ENCODE data around the gene PCNX1. TPM values are rescaled to one million over a fixed set of nuclear protein-coding genes. Genes with fewer than 3 reads are reported as not detected.
A peak's percentile ranks its signal among the peaks of the same experiment; 100 is the strongest.
"Not testable (repeated sequence)": the region's sequence is repeated elsewhere in the genome, so short reads cannot be mapped to it uniquely, and the experiment has no call there.

The PCNX1 gene
- total RNA-seq, 2 experiments from 2014 or later, result 64.4 to 69.2 TPM

DNA sequence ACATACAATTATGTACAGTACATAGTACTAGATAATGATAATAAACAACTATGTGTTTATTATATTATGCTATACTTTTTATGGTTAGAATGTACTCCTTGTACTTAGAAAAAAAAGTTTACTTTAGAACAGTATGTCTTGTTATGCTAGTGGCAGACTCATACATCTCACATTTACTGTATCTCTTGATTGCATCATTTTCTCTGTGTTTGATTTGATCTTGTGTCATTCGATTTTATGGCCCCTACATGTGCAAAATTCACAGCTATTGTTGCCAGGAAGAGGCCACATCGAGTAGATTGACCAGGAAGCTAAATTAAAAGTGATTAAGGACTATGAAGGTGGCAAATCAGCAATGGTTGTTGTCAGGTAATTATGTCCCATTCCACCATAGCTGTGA lies 153.0 kb downstream of the PCNX1 start:
- DNase-seq (no peak), ATAC-seq (no peak)
- Mint-ChIP-seq H3K4me1 (no peaks in the 10 kb centered on the region), H3K9me3 (ENCODE audit: low read depth) (peaks cover 5% of the 10 kb centered on the region), H3K27me3 (no peaks in the 10 kb centered on the region), H3K4me3 (no peak overlapping the region), H3K27ac (no peak overlapping the region), H3K36me3 (peaks cover 58% of the 10 kb centered on the region)
- CTCF ChIA-PET, result no interaction called here

DNA sequence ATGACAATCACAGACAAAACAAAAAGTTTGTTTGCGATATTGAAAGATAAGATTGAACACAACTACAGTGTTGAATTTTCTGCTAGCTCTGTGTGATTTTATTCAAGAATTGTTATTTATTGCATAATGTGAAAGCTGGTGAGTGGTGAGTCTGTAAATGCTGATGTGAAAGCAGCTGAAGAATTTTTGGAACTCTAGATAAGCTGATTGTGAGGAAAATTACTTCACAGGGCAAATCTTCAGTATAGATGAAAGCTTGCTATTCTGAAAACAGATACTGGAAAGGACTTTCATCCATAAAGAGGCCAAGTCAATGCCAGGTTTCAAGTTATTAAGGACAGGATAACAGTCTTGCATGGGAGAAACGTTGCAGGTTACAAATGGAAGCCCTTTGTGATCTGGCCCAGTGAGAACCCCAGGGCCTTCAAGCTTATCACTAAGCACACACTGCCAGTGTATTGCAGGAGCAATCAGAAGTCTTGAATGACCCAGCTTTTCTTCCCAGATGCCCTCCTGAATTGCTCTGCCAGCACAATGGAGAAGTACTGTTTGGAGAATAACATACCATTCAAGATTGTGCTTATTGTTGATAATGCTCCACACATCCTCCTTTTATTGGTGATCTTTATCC lies 153.7 kb downstream of the PCNX1 start:
- peaks cover 5% of the 10 kb centered on the region for H3K9me3 Mint-ChIP-seq (ENCODE audit: low read depth)
- H3K36me3 Mint-ChIP-seq, result peaks cover 65% of the 10 kb centered on the region
- DNase-seq (no peak), ATAC-seq (no peak)
- no peaks in the 10 kb centered on the region for H3K4me1 Mint-ChIP-seq
- no peak overlapping the region for H3K27ac Mint-ChIP-seq
- H3K4me3 Mint-ChIP-seq, result no peak overlapping the region
- H3K27me3 Mint-ChIP-seq, result no peaks in the 10 kb centered on the region
- CTCF ChIA-PET, result no interaction called here

DNA sequence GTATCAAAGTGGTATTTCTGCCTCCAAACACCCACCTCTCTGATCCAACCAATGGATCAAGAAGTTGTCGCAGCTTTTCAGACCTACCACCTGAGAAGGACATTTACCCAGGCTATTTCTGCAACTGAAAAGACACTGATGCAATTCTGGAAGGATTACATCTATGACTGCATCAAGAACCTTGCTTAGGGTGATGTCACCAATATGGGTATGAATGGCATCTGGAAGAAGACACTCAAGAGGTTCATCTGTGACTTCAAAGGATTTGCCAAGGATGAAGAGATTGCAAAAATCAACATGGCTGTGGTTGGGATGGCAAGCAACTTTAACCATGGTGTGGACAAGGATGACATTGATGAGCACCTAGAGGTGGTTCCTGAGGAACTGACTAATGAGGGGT lies 154.2 kb downstream of the PCNX1 start:
- CTCF ChIA-PET, result interaction anchor here (0.9 kb wide), 1 partner anchor 58 kb away, joined by 3 read pairs; no protein-coding TSS in a partner anchor
- Mint-ChIP-seq H3K4me1 (no peaks in the 10 kb centered on the region), H3K27ac (no peak overlapping the region), H3K9me3 (ENCODE audit: low read depth) (peaks cover 5% of the 10 kb centered on the region), H3K4me3 (no peak overlapping the region), H3K36me3 (peaks cover 70% of the 10 kb centered on the region), H3K27me3 (no peaks in the 10 kb centered on the region)
- no peak for DNase-seq
- ATAC-seq, result no peak

- Mint-ChIP-seq H3K4me1 (no peaks in the 10 kb centered on the region), H3K9me3 (ENCODE audit: low read depth) (peaks cover 5% of the 10 kb centered on the region), H3K27me3 (no peaks in the 10 kb centered on the region), H3K36me3 (peaks cover 74% of the 10 kb centered on the region), H3K27ac (no peak overlapping the region), H3K4me3 (no peak overlapping the region)
- ATAC-seq, result no peak
- no peak for DNase-seq
- CTCF ChIA-PET, result interaction anchor here (0.8 to 1.0 kb wide), 2 partner anchors 36 to 55 kb away, joined by 3 read pairs; no protein-coding TSS in a partner anchor
Measured at GRCh38 chr14:71062581-71063303, 155.5 kb downstream of the PCNX1 start.

- Mint-ChIP-seq H3K4me3 (no peak overlapping the region), H3K36me3 (peaks cover 69% of the 10 kb centered on the region), H3K9me3 (ENCODE audit: low read depth) (peaks cover 5% of the 10 kb centered on the region), H3K27ac (no peak overlapping the region), H3K4me1 (no peaks in the 10 kb centered on the region), H3K27me3 (no peaks in the 10 kb centered on the region)
- ATAC-seq (no peak), DNase-seq (no peak)
- CTCF ChIA-PET, result interaction anchor here (1.0 kb wide), 1 partner anchor 55 kb away, joined by 3 read pairs; no protein-coding TSS in a partner anchor
Measured at GRCh38 chr14:71063351-71063750, 156.1 kb downstream of the PCNX1 start.

GRCh38 chr14:71064747-71065146 lies 157.5 kb downstream of the PCNX1 start:
- H3K27me3 Mint-ChIP-seq; DNase-seq; CTCF ChIA-PET; H3K4me1 Mint-ChIP-seq; H3K9me3 Mint-ChIP-seq (ENCODE audit: low read depth); H3K4me3 Mint-ChIP-seq; ATAC-seq; H3K27ac Mint-ChIP-seq: not testable (repeated sequence)
- H3K36me3 Mint-ChIP-seq, result peaks cover 65% of the 10 kb centered on the region

DNA sequence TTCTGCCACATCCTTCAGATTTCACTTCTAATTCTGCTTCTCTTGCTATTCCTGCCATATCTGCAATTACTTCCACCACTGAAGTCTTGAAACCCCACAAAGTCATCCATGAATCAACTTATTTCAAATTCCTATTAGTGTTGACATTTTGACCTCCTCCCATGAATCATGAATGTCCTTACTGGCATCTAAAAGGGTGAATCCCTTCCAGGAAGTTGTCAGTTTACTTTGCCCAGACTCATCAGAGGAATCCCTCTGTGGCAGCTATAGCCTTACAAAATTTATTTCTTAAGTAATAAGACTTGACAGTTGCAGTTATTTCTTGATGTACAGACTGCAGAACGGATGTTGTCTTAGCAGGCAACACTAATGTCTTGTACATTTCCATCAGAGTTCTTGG lies 162.9 kb downstream of the PCNX1 start:
- CTCF ChIA-PET, result interaction anchor here (1.1 kb wide), 1 partner anchor 34 kb away, joined by 3 read pairs; no protein-coding TSS in a partner anchor
- Mint-ChIP-seq H3K27me3 (no peaks in the 10 kb centered on the region), H3K4me3 (no peak overlapping the region), H3K27ac (no peak overlapping the region), H3K36me3 (peaks cover 68% of the 10 kb centered on the region), H3K9me3 (ENCODE audit: low read depth) (peaks cover under 1% of the 10 kb centered on the region), H3K4me1 (peaks cover 13% of the 10 kb centered on the region)
- ATAC-seq (no peak), DNase-seq (no peak)

GRCh38 chr14:71071042-71071441 lies 163.8 kb downstream of the PCNX1 start:
- ATAC-seq (no peak), DNase-seq (no peak)
- CTCF ChIA-PET, result no interaction called here
- Mint-ChIP-seq H3K4me1 (peaks cover 14% of the 10 kb centered on the region), H3K36me3 (peaks cover 66% of the 10 kb centered on the region), H3K9me3 (ENCODE audit: low read depth) (no peaks in the 10 kb centered on the region), H3K4me3 (no peak overlapping the region), H3K27me3 (no peaks in the 10 kb centered on the region), H3K27ac (peak overlapping the region; percentile 6)

DNA sequence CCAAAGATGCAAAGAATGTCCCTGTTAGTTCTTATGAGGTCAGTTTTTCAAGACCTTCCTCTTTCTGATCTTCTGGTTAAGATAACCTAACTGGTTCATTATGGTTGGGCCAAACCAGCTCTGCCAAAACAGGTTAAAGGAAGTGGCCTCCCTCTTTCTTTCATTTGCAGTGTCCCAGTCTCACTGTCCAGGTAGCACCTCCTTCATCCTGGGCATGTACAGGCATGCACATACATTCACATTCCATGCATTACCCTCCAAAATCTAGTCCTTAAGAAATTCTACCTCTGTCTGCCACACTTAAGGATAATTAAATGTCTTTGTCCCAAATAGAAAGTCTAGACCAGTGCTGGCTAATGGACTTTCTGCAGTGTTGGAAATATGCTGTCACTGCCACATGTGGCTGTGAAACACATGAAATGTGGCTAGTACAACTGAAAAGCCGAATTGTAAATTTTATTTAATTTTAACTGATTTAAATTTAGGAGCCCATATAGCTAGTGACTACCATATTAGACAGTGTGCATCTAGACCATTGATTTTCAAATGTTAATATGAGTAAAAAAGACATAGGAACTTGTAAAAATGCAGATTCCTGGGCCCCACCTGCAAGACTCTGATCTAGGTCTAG lies 169.3 kb downstream of the PCNX1 start:
- no peaks in the 10 kb centered on the region for H3K27me3 Mint-ChIP-seq
- ATAC-seq (no peak), DNase-seq (no peak)
- H3K36me3 Mint-ChIP-seq, result peaks cover 81% of the 10 kb centered on the region
- CTCF ChIA-PET, result no interaction called here
- H3K27ac Mint-ChIP-seq, result no peak overlapping the region
- no peak overlapping the region for H3K4me3 Mint-ChIP-seq
- H3K4me1 Mint-ChIP-seq, result peaks cover 14% of the 10 kb centered on the region
- peaks cover 6% of the 10 kb centered on the region for H3K9me3 Mint-ChIP-seq (ENCODE audit: low read depth)

- Mint-ChIP-seq H3K36me3 (peaks cover 84% of the 10 kb centered on the region), H3K4me1 (peaks cover 19% of the 10 kb centered on the region), H3K9me3 (ENCODE audit: low read depth) (peaks cover 6% of the 10 kb centered on the region), H3K4me3 (no peak overlapping the region), H3K27ac (no peak overlapping the region), H3K27me3 (no peaks in the 10 kb centered on the region)
- ATAC-seq, result no peak
- CTCF ChIA-PET, result no interaction called here
- no peak for DNase-seq
Measured at GRCh38 chr14:71078500-71078899, 171.2 kb downstream of the PCNX1 start.

- ATAC-seq (no peak), DNase-seq (no peak)
- no peaks in the 10 kb centered on the region for H3K9me3 Mint-ChIP-seq (ENCODE audit: low read depth)
- CTCF ChIA-PET, result no interaction called here
- H3K27me3 Mint-ChIP-seq, result no peaks in the 10 kb centered on the region
- H3K36me3 Mint-ChIP-seq, result peaks cover 63% of the 10 kb centered on the region
- H3K27ac Mint-ChIP-seq, result no peak overlapping the region
- H3K4me3 Mint-ChIP-seq, result no peak overlapping the region
- peaks cover 9% of the 10 kb centered on the region for H3K4me1 Mint-ChIP-seq
Measured at GRCh38 chr14:71086567-71086966, 179.3 kb downstream of the PCNX1 start.

DNA sequence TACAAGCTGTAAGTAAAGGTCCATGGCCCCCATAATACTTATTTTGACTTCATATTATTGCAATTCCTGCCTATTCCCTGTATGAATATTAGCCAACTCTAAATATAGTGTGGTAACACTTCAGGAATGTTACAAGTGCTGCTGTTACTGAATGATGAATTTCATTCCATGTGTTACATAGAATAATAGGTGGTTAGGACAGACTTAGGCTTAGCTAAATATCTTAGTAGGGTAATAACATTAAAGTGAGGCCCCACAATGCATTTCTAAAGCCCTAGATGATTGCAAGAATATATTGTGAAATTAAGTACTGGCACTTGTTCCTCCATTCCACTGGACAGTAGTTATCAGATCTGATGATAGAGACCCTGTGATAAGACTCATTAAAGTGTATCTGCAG lies 182.7 kb downstream of the PCNX1 start:
- H3K4me3 Mint-ChIP-seq, result no peak overlapping the region
- H3K27me3 Mint-ChIP-seq, result no peaks in the 10 kb centered on the region
- H3K4me1 Mint-ChIP-seq, result peaks cover 1% of the 10 kb centered on the region
- H3K9me3 Mint-ChIP-seq (ENCODE audit: low read depth), result no peaks in the 10 kb centered on the region
- CTCF ChIA-PET, result interaction anchor here (1.5 kb wide), 1 partner anchor 15 kb away, joined by 5 read pairs; no protein-coding TSS in a partner anchor
- no peak for DNase-seq
- ATAC-seq, result no peak
- peaks cover 65% of the 10 kb centered on the region for H3K36me3 Mint-ChIP-seq
- no peak overlapping the region for H3K27ac Mint-ChIP-seq

DNA sequence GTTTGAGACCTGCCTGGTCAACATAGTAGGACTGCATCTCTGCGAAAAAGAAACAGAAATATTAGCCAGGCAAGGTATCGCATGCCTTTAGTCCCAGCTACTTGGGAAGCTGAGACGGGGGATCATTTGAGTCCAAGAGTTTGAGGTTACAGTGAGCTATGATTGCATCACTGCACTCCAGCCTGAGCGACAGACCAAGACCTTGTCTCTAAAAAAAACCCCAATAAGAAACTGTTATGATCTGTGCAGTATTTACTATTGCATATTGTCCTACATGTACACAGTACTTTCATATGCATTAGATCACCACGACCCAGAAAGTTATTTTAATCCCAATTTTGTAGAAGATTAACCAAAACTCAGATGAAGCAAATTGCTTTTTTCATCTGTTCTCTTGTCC lies 187.5 kb downstream of the PCNX1 start:
- CTCF ChIA-PET, result no interaction called here
- Mint-ChIP-seq H3K4me1 (peaks cover 3% of the 10 kb centered on the region), H3K9me3 (ENCODE audit: low read depth) (peaks cover 4% of the 10 kb centered on the region), H3K4me3 (no peak overlapping the region), H3K36me3 (peaks cover 60% of the 10 kb centered on the region), H3K27ac (no peak overlapping the region), H3K27me3 (no peaks in the 10 kb centered on the region)
- no peak for DNase-seq
- no peak for ATAC-seq

DNA sequence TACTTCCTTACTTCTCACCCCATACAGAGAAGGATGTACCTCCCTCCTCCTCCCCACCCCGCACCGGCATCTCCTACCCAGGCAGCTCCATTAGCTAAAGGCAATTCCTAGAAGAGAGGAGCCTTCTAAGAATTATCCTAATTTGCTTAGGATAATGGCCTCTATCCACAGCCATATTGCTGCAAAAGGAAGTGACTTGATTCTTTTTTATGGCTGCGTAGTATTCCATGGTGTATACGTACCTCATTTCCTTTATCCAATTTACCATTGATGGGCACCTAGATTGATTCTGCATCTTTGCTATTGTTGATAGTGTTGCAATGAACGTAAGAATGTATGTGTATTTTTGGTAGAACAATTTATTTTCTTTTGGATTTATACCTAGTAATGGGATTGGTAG lies 189.7 kb downstream of the PCNX1 start:
- CTCF ChIA-PET, result no interaction called here
- Mint-ChIP-seq H3K4me3 (no peak overlapping the region), H3K9me3 (ENCODE audit: low read depth) (peaks cover 4% of the 10 kb centered on the region), H3K36me3 (peaks cover 45% of the 10 kb centered on the region), H3K27me3 (no peaks in the 10 kb centered on the region), H3K27ac (no peak overlapping the region), H3K4me1 (peaks cover 3% of the 10 kb centered on the region)
- ATAC-seq (no peak), DNase-seq (no peak)
